Activated naive CD8-positive, alpha-beta T cell treated with anti-CD3 and anti-CD28 coated beads, Interleukin-2, amount 10 ng/mL, durations not matched to agents 7 days and 5 days (primary cell): ENCODE results near the gene ODAM. TPM values are rescaled to one million over a fixed set of nuclear protein-coding genes. Genes with fewer than 3 reads are reported as not detected.
"Not testable (repeated sequence)": the region's sequence is repeated elsewhere in the genome, so short reads cannot be mapped to it uniquely, and the experiment has no call there.

ENCODE experiments used
- ATAC-seq: fragments of 150-1000 bp; cut with Tn5 transposase; one replicate; pipeline ENCODE4 v1.10.0; 2021; ENCODE audit warnings: low read depth, moderate library complexity
- POLR2A ChIA-PET: fragments of 350-600 bp; sonication (Branson Sonifier 250); formaldehyde crosslinking; loops from one replicate; lab custom pipeline; 2021; ENCODE audit warnings: antibody characterized with exemption; lab: Charles Lee
- DNase-seq: peaks from one replicate; pipeline ENCODE4 v3.0.0; 2021
- H3K27ac Mint-ChIP-seq: one replicate; pipeline ENCODE4 v1.8.0; 2022; ENCODE audit warnings: mild to moderate bottlenecking, mixed read lengths
- H3K27me3 Mint-ChIP-seq: one replicate; pipeline ENCODE4 v1.8.0; 2022; ENCODE audit warnings: mild to moderate bottlenecking, moderate library complexity, mixed read lengths
- H3K36me3 Mint-ChIP-seq: one replicate; pipeline ENCODE4 v1.8.0; 2021; ENCODE audit warnings: mild to moderate bottlenecking, mixed read lengths
- H3K4me1 Mint-ChIP-seq: one replicate; pipeline ENCODE4 v1.8.0; 2021; ENCODE audit warnings: mixed read lengths
- H3K4me3 Mint-ChIP-seq: one replicate; pipeline ENCODE4 v1.8.0; 2022; ENCODE audit warnings: mild to moderate bottlenecking, moderate library complexity, mixed read lengths
- H3K9me3 Mint-ChIP-seq: one replicate; pipeline ENCODE4 v1.8.0; 2021; ENCODE audit warnings: mixed read lengths
- total RNA-seq, 2 experiments: library from RNA; stranded (reverse); gene quantifications; one replicate each; pipeline ENCODE4 v1.2.3, GENCODE V29; 2021

Gene ODAM
- total RNA-seq, 2 experiments from 2014 or later = not detected

DNA sequence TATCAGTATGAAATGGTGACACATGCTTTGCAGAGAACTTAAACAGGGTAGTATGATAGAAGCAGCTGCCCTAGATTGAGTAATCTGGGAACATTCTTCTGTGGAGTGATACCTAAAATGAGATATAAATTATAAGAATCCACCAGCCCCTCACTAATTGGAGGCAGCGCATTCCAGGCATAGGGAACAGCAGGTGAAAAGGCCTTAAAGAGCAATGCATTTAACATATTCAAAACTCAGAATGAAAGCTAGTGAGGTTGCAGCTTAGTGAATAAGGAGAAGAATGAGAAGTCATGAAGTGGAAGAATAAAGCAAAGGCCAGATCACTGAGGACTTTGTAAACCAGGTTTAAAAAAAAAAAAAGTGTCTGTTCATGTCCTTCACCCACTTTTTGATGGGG lies 4.9 kb upstream of the ODAM start:
- no peaks in the 10 kb centered on the region for H3K27me3 Mint-ChIP-seq
- H3K36me3 Mint-ChIP-seq = no peaks in the 10 kb centered on the region
- DNase-seq = no peak
- ATAC-seq = no peak
- H3K4me1 Mint-ChIP-seq = no peaks in the 10 kb centered on the region
- H3K27ac Mint-ChIP-seq = no peak overlapping the region
- POLR2A ChIA-PET = no interaction called here
- no peaks in the 10 kb centered on the region for H3K9me3 Mint-ChIP-seq
- no peak overlapping the region for H3K4me3 Mint-ChIP-seq

DNA sequence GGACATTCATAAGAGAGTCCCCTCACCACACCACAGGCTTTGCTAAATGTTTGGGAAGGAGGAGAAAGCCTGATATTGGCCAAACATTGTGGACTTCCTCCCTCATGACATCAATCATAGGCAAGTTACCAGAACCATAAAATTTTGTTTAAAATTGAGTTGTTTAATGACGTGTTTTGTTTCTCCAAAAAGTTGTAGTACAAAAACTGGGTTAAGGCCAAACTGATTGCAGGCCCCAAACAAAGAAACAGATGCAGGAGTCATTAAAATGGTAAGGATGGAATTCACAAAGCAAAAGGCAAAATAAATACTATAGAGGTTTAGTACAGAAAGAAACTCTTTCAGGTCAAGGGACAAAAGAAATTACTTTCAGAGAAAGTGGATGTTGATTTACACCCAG lies 3.9 kb upstream of the ODAM start:
- DNase-seq (no peak), ATAC-seq (no peak)
- POLR2A ChIA-PET = no interaction called here
- Mint-ChIP-seq H3K9me3 (no peaks in the 10 kb centered on the region), H3K4me1 (no peaks in the 10 kb centered on the region), H3K4me3 (no peak overlapping the region), H3K27me3 (no peaks in the 10 kb centered on the region), H3K27ac (no peak overlapping the region), H3K36me3 (no peaks in the 10 kb centered on the region)

DNA sequence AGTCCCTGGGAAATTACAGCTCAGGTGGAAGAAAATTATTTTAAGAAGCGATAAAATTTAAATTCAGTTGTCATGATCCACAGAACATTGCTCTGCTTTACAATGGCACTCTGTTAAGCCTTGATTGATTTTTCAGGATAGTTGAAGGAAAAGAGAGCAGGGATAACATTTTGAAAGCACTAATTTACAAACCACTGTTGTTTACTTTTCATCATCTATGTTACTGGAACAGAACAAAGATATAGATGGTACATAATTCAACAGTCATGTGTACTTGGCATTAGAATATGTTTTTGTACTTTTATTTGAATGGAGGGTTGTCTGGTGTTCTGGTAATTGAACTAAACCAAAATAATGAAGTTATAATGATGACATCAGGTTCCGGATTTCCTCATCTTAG lies 2.6 kb upstream of the ODAM start:
- DNase-seq = no peak
- no peaks in the 10 kb centered on the region for H3K9me3 Mint-ChIP-seq
- no peaks in the 10 kb centered on the region for H3K4me1 Mint-ChIP-seq
- no peaks in the 10 kb centered on the region for H3K27me3 Mint-ChIP-seq
- no peak for ATAC-seq
- H3K27ac Mint-ChIP-seq = no peak overlapping the region
- no peaks in the 10 kb centered on the region for H3K36me3 Mint-ChIP-seq
- POLR2A ChIA-PET = no interaction called here
- H3K4me3 Mint-ChIP-seq = no peak overlapping the region

- no peaks in the 10 kb centered on the region for H3K9me3 Mint-ChIP-seq
- no peaks in the 10 kb centered on the region for H3K4me1 Mint-ChIP-seq
- H3K36me3 Mint-ChIP-seq = no peaks in the 10 kb centered on the region
- no peaks in the 10 kb centered on the region for H3K27me3 Mint-ChIP-seq
- no peak for ATAC-seq
- POLR2A ChIA-PET = no interaction called here
- no peak overlapping the region for H3K4me3 Mint-ChIP-seq
- DNase-seq = no peak
- H3K27ac Mint-ChIP-seq = no peak overlapping the region
Observed at GRCh38 chr4:70196857-70197256, 1.3 kb downstream of the ODAM start.

DNA sequence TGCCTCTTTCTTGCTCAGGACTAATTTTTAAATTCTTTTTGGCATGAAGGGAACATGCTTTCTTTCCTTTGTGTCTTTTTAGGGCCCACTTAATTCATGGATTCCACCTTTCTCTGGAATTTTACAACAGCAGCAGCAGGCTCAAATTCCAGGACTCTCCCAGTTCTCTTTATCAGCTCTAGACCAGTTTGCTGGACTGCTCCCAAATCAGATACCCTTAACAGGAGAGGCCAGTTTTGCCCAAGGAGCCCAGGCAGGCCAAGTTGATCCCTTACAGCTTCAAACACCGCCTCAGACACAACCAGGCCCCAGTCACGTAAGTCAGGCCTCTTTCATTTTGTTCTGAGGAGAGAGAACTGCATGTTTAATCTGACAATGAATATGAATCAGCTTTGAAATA lies 2.3 kb downstream of the ODAM start:
- ATAC-seq = no peak
- DNase-seq = no peak
- no peaks in the 10 kb centered on the region for H3K9me3 Mint-ChIP-seq
- no peak overlapping the region for H3K27ac Mint-ChIP-seq
- H3K4me1 Mint-ChIP-seq = no peaks in the 10 kb centered on the region
- POLR2A ChIA-PET = no interaction called here
- no peaks in the 10 kb centered on the region for H3K36me3 Mint-ChIP-seq
- no peaks in the 10 kb centered on the region for H3K27me3 Mint-ChIP-seq
- no peak overlapping the region for H3K4me3 Mint-ChIP-seq

GRCh38 chr4:70203601-70204000 lies 8.1 kb downstream of the ODAM start:
- H3K36me3 Mint-ChIP-seq = no peaks in the 10 kb centered on the region
- ATAC-seq (no peak), DNase-seq (no peak)
- POLR2A ChIA-PET = no interaction called here
- no peaks in the 10 kb centered on the region for H3K4me1 Mint-ChIP-seq
- no peak overlapping the region for H3K27ac Mint-ChIP-seq
- H3K27me3 Mint-ChIP-seq = no peaks in the 10 kb centered on the region
- H3K9me3 Mint-ChIP-seq = no peaks in the 10 kb centered on the region
- H3K4me3 Mint-ChIP-seq = no peak overlapping the region

- H3K36me3 Mint-ChIP-seq, H3K27me3 Mint-ChIP-seq, H3K4me3 Mint-ChIP-seq, H3K27ac Mint-ChIP-seq, DNase-seq, POLR2A ChIA-PET, H3K4me1 Mint-ChIP-seq, H3K9me3 Mint-ChIP-seq, ATAC-seq: not testable (repeated sequence)
Observed at GRCh38 chr4:70212752-70213151, 17.2 kb downstream of the ODAM start.

GRCh38 chr4:70216109-70216508 lies 20.6 kb downstream of the ODAM start:
- DNase-seq, H3K36me3 Mint-ChIP-seq, H3K4me1 Mint-ChIP-seq, ATAC-seq, H3K9me3 Mint-ChIP-seq, H3K4me3 Mint-ChIP-seq, POLR2A ChIA-PET, H3K27ac Mint-ChIP-seq, H3K27me3 Mint-ChIP-seq: not testable (repeated sequence)

GRCh38 chr4:70216550-70216949 lies 21.0 kb downstream of the ODAM start:
- DNase-seq, POLR2A ChIA-PET, H3K4me3 Mint-ChIP-seq, H3K27me3 Mint-ChIP-seq, ATAC-seq, H3K4me1 Mint-ChIP-seq, H3K36me3 Mint-ChIP-seq, H3K9me3 Mint-ChIP-seq, H3K27ac Mint-ChIP-seq: not testable (repeated sequence)

GRCh38 chr4:70221389-70221788 lies 25.9 kb downstream of the ODAM start:
- H3K36me3 Mint-ChIP-seq, H3K4me1 Mint-ChIP-seq, POLR2A ChIA-PET, DNase-seq, H3K27me3 Mint-ChIP-seq, H3K27ac Mint-ChIP-seq, H3K9me3 Mint-ChIP-seq, H3K4me3 Mint-ChIP-seq, ATAC-seq: not testable (repeated sequence)

DNA sequence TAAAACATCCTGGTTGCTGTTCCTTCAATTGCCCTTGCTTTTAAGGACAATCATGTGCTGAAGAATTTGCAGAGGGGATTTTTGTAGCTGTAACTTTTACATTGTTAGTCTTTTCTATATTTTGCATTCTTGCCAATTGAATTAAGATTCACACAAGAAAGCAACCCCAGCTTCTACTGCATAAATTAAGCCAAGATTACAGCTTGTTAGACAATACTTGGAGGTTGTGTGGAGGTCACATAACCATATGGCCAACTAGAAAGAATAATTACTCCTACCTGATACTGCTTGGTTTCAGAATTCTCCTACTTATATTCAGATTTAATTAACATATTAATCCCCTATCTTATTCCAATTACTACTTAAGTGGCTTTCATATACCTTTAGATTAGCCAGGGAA lies 26.3 kb downstream of the ODAM start:
- H3K4me1 Mint-ChIP-seq, H3K4me3 Mint-ChIP-seq, POLR2A ChIA-PET, ATAC-seq, DNase-seq, H3K27me3 Mint-ChIP-seq, H3K9me3 Mint-ChIP-seq, H3K27ac Mint-ChIP-seq, H3K36me3 Mint-ChIP-seq: not testable (repeated sequence)

DNA sequence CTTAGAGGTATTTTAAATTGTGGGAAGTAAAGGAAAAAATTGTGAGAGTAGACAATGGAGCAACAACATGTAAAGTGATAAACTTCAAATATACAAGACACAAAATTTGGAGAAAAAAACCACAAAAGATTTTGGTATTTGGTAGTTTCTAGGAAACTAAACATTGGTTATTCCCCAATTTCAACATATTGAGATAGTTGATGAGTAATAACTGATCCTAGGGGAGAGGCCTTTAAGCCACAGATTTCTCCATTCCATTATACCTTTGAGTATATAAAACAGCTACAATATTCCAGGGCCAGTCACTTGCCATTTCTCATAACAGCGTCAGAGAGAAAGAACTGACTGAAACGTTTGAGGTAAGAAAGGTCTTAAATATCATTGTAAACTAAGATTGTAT lies 30.3 kb downstream of the ODAM start, which contains the start of gene FDCSP:
FDCSP (plus strand) TSS at position 301 of the 400 bp plus-strand sequence. CDS start 5,071 bp downstream, outside the sequence.
- DNase-seq = no peak
- Mint-ChIP-seq H3K4me3 (no peak within 1 kb of the TSS), H3K4me1 (no peaks in the 10 kb centered on the region), H3K36me3 (no peaks in the 10 kb centered on the region), H3K27ac (no peak within 1 kb of the TSS), H3K9me3 (no peaks in the 10 kb centered on the region), H3K27me3 (no peaks in the 10 kb centered on the region)
- POLR2A ChIA-PET = no interaction called here
- no peak for ATAC-seq

- Mint-ChIP-seq H3K9me3 (no peaks in the 10 kb centered on the region), H3K27ac (no peak overlapping the region), H3K4me3 (no peak overlapping the region), H3K36me3 (no peaks in the 10 kb centered on the region), H3K27me3 (no peaks in the 10 kb centered on the region), H3K4me1 (no peaks in the 10 kb centered on the region)
- POLR2A ChIA-PET = no interaction called here
- ATAC-seq = no peak
- no peak for DNase-seq
Observed at GRCh38 chr4:70236125-70236524, 40.6 kb downstream of the ODAM start.

- Mint-ChIP-seq H3K27ac (no peak overlapping the region), H3K4me3 (no peak overlapping the region), H3K27me3 (no peaks in the 10 kb centered on the region), H3K9me3 (no peaks in the 10 kb centered on the region), H3K4me1 (no peaks in the 10 kb centered on the region), H3K36me3 (no peaks in the 10 kb centered on the region)
- POLR2A ChIA-PET = no interaction called here
- DNase-seq (no peak), ATAC-seq (no peak)
Observed at GRCh38 chr4:70239131-70239883, 43.8 kb downstream of the ODAM start.
